HG03025 (cell line): Measurements from ENCODE around the gene ORM1.

Experiments
- ATAC-seq: cut with Tn5 transposase; IDR thresholded peaks from one replicate; pipeline ENCODE4 v1.9.1; 2021; ENCODE audit warnings: mild to moderate bottlenecking, moderate library complexity; ENCODE audit not compliant: unreplicated experiment, low FRiP score

The ORM1 gene

DNA sequence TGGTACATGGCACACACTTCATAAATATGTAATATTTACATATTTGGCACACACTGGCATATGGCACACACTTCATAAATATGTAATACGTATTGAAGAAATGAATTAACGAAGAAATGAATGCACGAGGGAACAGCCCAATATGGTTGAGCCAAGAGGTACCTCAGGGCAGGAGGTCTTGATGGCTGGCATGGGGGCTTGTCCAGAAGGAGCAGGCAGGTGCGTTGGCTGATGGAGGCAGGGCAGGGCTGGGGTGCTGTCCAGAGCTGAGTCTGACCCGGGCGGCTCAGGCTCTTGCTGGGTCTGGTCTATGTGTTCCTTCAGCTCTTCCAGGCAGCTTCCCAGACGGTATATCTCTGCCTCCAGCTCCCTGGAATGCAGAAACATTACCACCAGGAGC lies 38.6 kb downstream of the ORM1 start:
- no peak for ATAC-seq

DNA sequence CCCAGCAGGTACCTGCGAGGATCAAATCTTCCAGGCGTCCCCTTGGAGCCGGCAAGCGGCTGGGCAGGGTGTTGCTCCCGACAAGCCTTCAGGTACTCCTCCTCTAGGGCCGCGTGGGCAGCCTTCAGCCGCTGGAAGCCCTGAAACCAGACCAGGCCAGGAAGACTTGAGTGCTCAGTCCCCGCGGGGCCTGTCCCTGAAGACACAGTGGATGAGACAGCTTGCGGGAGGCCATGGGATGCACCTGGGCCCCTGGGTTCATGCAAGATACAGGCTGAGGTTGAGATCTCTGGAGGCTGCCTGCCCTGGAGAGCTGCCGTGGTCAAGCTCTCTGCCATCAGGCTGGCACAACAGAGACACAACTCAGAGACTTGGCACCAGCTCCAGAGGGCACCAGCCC lies 39.5 kb downstream of the ORM1 start:
- ATAC-seq = no peak

DNA sequence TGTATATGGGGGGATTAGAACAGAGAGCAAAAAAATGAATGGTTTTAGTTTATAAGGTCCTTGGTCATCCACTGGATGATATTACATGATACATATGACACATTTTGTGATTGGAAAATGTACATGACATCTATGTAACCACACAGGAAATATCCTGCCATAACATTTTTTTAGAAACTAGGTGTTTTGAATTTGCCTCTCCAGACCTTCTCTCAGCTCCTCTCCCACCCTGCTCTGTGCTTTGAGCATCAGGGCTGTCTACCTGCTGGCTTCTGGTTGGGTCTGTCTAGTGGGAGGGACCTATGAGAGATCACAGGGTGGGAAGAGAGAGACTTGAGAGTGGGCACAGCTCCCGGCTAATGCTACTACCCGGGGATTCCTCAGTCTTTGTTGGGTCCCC lies 40.5 kb downstream of the ORM1 start:
- ATAC-seq = no peak

DNA sequence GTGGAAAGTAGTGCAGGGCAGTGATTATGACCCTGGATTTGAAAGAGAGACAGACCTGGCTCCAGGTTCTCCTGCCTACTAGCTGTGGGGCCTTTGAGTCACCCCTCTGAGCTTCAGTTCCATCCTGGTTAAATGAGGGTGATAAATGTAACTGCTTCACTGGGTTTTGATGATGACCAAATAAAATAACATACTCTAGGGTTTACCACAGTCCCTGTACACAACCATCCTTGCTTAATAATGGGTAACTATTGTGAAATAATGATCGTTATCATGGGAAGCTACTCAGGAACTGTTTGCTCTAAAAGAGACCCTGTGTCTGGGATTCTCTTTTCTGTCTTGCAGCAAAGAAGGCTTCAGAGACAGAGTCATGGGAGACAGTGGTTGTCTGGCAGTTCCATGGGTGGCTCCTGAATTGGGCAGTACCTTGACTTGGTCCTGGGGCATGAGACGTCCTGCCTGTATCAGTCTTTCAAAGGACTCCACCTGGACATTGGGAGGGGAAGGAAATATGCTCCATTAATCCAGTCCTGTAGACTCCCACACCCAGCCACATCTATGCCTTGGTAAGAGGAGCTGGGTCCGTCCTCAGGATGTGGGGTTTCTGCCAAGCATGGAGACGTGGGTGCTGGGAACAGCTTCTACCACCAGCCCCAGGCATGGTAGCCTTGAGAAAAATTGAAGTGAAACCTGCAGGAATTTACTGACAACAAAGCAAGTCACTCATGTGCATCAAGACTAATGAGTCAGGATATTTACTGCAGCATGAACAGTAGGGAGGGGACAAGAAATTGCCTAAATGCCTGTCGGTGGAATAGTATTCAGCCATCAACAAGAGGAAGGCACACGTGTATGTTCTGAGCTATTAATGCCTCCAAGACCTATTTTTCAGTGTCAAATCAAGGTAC lies 41.5 kb downstream of the ORM1 start:
- no peak for ATAC-seq

DNA sequence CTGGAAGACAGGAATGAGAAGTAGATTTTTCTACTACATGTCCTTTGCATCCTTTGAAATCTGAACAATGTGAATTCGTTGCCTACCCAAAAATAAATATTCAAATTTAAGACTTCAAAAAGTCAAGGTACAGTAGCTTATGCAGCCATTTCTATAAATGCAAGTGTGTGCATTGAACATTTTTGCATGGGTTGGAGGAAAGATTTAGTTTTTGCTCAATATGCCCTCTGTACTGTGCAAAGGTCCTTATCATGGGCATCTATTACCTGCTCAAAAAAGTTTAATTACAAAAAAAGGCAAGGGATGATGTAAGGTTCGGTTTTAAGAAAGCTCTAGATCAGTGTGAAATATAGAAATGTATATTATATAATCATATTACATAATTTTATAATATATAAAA lies 42.3 kb downstream of the ORM1 start:
- ATAC-seq = no peak

DNA sequence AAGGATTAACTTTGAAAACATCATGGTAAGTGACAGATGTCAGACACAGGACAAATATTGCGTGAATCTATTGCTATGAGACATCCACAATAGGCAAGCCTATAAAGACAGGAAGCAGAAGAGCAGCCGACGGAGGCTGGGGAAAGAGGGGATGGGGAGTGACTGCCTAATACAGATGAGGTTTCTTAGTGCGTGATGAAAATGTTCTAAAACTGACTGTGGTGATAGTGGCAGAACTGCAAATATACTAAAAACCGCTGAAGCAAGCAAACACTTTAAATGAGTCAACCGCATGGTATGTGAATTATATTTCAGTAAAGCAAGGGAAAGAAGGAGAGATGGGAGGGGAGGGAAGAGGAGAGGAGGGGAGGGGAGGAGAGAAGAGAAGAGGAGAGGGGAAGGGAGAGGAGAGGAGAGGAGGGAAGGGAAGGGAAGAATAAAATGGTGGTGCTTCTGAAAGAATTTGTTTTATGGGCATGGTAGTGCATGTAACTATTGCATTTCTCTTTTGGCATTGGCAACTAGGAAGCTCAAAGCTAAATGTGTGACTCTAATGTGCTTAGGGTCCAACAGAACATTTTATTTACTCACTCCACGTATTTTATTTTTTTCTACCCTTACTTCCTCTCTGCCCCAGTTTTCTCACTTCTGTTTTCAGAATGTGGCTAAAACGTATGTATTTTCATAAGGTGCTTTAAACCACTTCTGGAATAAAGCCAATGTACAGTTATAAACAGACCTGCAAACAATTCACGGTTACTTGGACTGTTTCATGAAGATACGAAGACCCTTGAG lies 43.6 kb downstream of the ORM1 start:
- peak; percentile 52 for ATAC-seq

DNA sequence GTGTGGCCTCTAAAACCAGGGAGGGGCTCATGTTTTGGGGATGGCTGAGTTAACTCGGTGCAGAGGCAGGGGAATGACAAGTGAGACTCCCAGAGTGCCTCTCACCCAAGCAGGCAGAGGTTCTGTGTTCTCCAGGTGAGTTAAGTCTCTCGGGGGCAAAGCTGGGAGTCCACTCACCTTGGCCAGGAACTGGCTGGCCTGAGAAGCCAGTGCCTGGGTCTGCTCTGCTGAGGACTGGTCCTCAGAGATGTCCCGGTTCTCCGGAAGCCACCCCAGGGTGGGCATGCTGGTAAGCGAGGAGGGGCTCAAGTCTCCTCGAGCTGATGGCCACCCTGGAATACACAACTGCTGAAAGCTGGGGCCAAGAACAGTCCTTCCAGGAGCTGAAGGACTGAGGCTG lies 44.5 kb downstream of the ORM1 start:
- no peak for ATAC-seq

DNA sequence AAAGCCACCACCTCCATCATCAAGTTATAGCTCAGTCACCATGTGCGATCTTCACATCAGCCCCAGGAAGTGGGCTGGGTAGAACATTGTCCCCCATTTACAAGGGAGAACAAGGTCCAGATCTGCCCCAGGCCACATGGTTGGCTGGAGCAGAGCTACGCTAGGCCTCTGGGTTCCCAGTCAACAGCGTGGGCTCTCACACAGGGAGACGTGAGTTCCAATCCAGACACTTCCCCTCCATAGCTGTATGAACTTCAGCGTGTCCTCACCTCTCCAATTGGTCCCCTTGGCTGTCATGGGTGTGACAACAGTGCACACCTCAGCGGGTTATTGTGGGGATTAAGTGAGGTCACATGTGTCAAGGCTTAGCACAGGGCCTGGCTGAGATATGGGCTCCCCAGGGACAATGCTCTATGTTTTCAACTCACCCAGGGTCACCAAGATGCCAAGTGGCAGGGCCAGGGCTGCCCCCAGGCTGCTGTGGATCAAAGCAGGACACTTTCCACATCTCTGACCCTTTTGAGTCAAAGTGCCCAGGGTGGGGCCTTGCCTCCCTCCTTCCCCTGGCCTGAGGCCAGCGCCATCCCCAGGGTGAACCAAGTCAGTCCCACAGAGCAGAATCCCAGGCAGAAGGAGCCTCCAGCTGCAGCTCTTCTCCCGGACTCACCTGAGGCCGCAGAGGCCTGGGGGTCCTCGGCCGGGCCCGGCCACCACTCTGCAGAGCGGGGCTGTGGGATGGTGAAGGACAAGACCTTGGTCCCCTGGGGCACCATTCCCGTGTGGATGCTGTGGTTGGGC lies 45.1 kb downstream of the ORM1 start:
- no peak for ATAC-seq

DNA sequence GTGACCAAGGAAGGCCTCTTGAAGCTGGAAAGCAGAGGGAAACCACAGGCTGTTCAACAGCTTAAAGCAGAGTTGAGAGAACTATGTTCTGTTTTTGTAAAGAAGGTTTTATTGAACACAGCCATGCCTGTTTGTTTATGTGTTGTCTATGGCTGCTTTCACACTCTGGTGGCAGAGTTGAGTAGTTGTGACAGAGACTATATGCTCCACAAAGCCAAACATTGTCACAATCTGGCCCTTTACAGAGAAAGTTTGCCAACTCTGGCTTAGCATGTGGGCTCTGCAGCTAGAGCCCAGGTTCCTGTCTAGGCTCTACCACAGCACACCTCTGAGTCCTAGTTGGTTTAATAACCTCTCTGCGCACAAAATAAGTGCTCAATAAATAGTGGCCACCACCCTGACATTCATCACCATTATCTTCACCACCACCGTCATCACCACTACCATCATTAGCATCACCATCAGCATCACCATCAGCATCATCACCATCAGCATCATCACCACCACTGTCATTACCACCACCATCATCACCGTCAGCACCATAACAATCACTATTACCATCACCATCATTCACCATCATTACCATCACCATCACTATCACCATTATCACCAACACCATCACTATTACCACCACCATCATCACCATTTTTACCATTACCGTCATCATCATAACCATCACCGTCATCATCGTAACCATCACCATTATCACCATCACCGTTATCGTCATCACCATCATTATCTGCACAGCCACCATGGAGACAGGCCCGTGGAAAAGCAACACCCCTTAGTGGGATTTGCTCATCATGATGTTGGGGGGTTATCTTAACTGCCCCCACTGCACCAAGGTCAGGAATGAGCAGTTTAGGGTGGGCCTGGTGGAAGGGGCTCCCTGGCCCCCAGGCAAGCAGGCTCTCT lies 46.6 kb downstream of the ORM1 start:
- no peak for ATAC-seq

DNA sequence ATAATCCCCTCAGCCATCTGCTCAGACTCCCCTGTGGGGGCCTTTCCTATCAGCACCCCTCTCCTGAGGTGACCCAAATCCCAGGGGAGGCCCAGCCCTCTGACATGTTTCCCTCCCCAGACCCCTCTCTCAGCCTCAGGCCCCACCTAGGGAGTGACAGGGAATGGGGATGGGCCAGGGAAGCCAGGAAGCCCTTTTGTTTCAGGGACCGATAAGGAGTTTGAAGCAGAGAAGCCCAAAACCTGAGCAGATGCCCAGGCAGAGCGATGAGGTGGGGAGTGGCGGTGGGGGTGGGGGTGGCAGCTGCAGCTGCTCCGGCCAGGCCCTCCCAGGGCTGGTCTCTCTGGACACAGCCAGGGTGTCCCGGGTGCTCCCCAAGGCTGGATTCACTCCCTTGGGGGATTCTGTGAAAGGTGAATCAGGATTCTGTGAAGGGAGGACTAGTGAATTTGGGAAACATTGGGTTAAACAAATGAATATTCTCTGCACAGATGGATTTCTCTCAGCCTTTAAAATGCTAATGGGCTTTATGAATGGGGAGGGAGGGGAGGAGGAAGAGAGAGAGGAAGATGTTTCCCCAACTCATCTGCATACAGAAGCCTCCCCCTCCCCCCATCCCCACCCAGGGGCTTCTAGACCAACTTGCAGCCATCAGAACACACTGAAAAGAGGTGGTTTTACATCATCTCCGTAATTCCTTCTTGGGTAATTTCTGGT lies 47.5 kb downstream of the ORM1 start:
- no peak for ATAC-seq

DNA sequence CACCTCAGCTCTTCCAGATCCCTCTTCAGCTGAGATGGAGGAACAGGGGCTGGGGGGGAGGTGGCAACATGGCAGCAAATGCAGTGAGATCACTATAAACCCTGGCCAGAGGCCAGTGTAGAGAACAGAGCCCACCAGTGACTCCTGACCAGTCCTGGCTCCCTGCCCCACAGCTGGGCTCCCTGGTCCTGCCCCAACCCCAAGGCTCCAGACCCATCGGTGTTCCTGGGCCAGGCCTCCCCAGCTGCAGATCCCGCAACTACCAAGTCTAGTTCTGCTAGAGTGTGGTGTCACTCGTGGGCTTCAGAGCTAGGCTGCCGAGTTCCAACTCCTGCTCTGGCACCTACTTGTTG lies 48.0 kb downstream of the ORM1 start:
- ATAC-seq = no peak

DNA sequence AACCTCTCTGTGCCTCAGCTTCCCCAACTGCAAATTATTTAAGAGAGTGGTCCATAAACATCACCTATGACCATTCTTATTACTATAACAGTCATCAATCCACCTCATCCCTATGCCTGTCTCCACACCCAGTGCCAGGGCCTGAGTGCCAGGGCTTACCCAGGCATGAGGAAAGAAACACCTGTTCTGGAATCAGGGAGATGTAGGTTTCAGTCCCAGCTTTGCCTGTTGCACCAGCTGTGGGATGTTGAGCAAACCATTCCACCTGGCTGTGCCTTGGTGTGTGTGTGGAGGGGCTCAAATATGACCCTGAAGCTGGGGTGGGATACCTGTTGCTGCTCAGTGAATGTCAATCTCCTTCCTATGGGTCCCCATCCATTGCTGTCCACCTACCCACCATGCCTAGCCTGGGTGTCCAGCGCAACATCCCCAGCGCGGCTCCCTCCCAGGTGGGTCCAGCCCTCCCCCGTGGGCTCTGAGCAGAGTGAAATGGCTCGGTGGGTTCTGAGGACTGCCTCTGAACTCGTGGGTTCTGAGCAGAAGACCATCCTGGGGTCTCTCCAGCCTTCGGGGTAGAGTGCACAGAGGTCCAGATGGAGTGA lies 48.5 kb downstream of the ORM1 start:
- no peak for ATAC-seq

DNA sequence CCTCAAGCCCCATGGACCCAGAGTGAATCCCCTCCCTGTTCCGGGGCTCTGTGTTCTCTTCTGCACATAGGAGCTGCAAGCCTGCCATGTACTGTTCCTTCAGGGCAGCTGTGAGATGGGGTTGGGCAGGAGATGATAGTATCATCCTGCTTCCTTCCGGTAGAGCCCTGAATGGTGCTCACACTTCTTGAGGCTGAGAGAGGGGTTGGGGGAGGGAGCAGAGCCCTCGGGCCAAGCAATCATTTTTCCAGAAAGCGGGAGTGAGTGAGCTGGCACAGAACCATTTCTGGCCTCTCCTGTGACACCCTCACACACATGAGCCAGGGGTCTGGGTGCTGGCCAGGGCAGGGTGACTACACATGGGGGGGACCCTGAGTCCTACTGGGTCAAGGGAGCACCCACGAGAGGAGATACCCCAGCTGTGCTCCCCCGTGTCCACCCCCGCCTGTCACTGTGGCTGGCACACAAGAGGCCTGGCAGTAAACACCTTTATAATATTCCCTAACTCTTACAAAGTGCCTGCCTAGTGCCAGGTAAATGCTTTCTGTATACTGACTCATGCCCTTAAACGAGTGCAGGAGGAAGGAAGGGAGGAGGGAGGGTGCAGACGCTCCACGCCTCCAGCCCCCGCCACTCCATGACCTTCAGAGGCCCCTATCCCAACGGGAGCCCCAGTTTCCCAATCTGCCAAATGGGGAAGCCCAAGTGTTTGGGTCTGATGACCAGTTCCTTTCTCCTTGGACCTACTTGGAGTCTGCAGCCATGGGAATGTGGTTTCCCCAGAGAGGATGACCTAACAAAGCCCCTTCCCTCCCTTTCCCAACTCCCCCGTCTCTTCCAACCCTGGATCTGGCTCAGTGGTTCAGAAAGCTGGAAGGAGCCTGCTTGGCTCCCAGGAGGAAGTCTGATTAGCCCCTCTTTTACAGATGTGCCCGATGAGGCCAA lies 49.3 kb downstream of the ORM1 start:
- ATAC-seq = no peak

DNA sequence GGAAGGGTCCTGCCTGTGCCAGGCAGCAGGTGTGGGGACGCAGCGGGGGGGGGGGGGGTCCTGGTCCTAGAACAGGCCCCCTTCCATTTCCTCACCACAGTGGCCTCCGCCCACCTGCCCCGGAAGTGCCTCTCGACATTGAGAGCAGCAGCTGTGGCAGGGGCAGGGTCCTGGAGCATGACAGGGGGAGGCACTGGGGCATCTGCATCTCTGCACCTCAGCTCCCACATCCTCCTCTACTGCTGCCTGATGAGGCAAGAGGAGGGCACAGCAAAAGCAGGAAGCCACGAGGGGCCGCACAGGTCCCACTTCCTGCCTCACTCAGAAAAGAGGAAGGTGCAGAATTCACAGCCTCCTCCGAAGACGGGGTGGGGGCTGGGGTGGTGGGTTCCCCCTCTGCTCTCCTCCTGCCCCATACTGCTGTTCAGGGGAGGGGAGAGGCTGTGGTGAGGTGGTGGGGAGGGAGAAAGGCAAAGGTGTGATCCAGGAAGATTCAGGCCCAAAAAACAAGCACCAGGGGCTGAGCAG lies 50.1 kb downstream of the ORM1 start:
- ATAC-seq = peak; percentile 81

DNA sequence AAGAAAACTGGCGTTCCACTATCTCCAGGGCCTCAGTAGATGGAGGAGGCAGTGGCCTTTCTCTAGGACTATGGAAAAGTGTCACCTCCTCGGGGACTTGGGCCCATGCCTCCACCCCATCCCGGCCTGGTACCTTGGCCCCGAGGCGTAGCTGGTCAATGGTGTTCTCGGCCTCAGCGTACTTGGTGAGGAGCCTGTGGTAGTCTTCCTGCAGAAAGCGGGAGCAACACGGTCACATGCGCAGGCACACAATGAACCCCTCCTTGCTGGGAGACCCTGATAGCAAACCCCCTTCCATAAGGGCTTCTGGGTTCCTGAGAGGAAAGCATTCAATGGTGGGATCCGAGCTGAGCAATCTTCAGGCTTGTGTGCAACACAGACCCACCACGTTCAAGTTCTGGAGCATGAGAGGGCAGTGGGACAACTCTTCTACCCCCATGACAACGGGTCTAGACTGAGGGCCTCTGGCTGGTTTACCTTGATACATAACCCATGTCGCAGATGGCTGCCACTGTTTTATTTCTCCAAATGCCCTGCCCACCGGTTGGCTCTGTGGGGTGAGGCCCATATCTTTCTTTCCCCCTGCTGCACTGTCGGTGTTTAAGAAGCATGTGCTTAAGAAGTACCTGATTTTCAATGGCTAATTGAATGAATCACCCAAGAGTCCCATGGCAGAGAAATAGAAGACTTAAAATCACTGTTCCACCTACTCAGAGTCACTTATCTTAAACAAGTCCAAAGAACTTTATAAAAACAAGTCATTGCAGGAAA lies 51.2 kb downstream of the ORM1 start:
- ATAC-seq = no peak

DNA sequence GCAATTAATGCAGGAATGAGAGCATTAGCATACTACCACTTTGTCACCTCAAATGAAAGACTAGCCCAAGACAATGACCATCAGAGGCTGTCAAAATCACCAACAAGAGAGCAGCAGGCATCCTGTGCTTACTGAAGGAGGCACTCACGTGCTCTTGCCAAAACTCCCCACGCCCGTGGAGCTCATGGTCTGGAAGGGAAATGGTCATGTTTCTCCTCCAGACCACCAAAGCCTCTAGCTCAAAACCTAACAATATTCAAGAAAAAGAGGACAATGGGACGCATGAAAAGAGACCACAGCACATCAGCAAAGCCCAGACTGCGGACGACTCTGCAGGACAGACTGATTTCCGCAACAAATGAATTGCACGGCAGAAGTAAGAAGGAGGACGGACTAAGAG lies 52.0 kb downstream of the ORM1 start:
- ATAC-seq = no peak
